HepG2 (cell line): Measurements from ENCODE around the gene SAMD4A. TPM values are rescaled to one million over a fixed set of nuclear protein-coding genes. Genes with fewer than 3 reads are reported as not detected.
A peak's percentile ranks its signal among the peaks of the same experiment; 100 is the strongest.

Experiments used
- ARID3A ChIP-seq: IDR thresholded peaks from 2 replicates; pipeline ENCODE4 v1.6.1; 2012; ENCODE audit warnings: low read depth, low read length, improper control_type of control experiment
- DMAP1 ChIP-seq: IDR thresholded peaks from 2 replicates; pipeline ENCODE4 v1.6.1; 2016
- DMTF1 ChIP-seq: sonication (generic); formaldehyde crosslinking; IDR thresholded peaks from 2 replicates; pipeline ENCODE4 v1.4.0; 2020; ENCODE audit warnings: mild to moderate bottlenecking, missing genetic modification reagents
- GATAD1 ChIP-seq: IDR thresholded peaks from 2 replicates; pipeline ENCODE4 v1.6.1; 2016; ENCODE audit warnings: missing genetic modification reagents, missing compliant biosample characterization
- KLF6 ChIP-seq: IDR thresholded peaks from 2 replicates; pipeline ENCODE4 v1.8.0; 2016; ENCODE audit warnings: missing biosample characterization, missing genetic modification reagents
- RERE ChIP-seq: IDR thresholded peaks from 2 replicates; pipeline ENCODE4 v1.6.1; 2016; ENCODE audit warnings: low read depth, missing genetic modification reagents, missing compliant biosample characterization
- SOX13 ChIP-seq, 3 experiments: fragments of 450-650 bp in 1 of 3; sonication (generic) in 1 of 3; formaldehyde crosslinking in 1 of 3; IDR thresholded peaks in 2 of 3; conservative IDR thresholded peaks in 1 of 3; 2 replicates each; pipeline versions ENCODE4 v1.5.0 to v1.6.1; 2016 to 2020; ENCODE audit warnings: antibody characterized with exemption in 1 of 3, mild to moderate bottlenecking in 1 of 3, missing compliant biosample characterization in 1 of 3, missing genetic modification reagents in 1 of 3, moderate library complexity in 1 of 3
- TBX2 ChIP-seq: sonication (generic); formaldehyde crosslinking; IDR thresholded peaks from 2 replicates; pipeline ENCODE4 v1.5.0; 2020; ENCODE audit warnings: missing genetic modification reagents, mild to moderate bottlenecking, borderline replicate concordance
- TFDP1 ChIP-seq: IDR thresholded peaks from 2 replicates; pipeline ENCODE4 v1.6.1; 2016; ENCODE audit warnings: missing compliant biosample characterization, missing genetic modification reagents, borderline replicate concordance
- U2AF1 ChIP-seq: fragments of 200-400 bp; formaldehyde crosslinking; optimal IDR thresholded peaks from 2 replicates; pipeline ENCODE3; 2017; ENCODE audit warnings: mild to moderate bottlenecking, low read depth, low read length
- ZNF121 ChIP-seq: sonication (generic); formaldehyde crosslinking; IDR thresholded peaks from 2 replicates; pipeline ENCODE4 v1.5.0; 2020; ENCODE audit warnings: mild to moderate bottlenecking, missing genetic modification reagents
- ZNF260 ChIP-seq: sonication (generic); formaldehyde crosslinking; IDR thresholded peaks from 2 replicates; pipeline ENCODE4 v1.4.0; 2020; ENCODE audit warnings: missing genetic modification reagents, low read depth, mild to moderate bottlenecking, borderline replicate concordance
- ZNF710 ChIP-seq: sonication (generic); formaldehyde crosslinking; IDR thresholded peaks from 2 replicates; pipeline ENCODE4 v1.5.0; 2020; ENCODE audit warnings: mild to moderate bottlenecking, missing genetic modification reagents, borderline replicate concordance
- ZZZ3 ChIP-seq: sonication (generic); formaldehyde crosslinking; IDR thresholded peaks from 2 replicates; pipeline ENCODE4 v1.4.0; 2020; ENCODE audit warnings: missing genetic modification reagents, mild to moderate bottlenecking, borderline replicate concordance
- polyA plus RNA-seq, 8 experiments: library from polyadenylated mRNA; depleted of rRNA in 3 of 8; stranded (reverse) in 7 of 8; unstranded in 1 of 8; fragments of >200 nt; fragmentation: Illumina TruSeq in 4 of 8; extraction: Trizol in 4 of 8; gene quantifications; 2 replicates each; pipeline versions ENCODE4 v1.2.1 to v1.2.3, GENCODE V29; 2011 to 2016; ENCODE audit warnings: low read depth in 4 of 8, missing spikeins in 1 of 8, mixed read lengths in 1 of 8; ENCODE audit not compliant: insufficient read depth in 1 of 8
- total RNA-seq, 5 experiments: library from RNA; depleted of rRNA; stranded (reverse); fragments of >200 nt; fragmentation: Illumina TruSeq; extraction: Trizol; gene quantifications; 2 replicates each; pipeline ENCODE4 v1.2.3, GENCODE V29; 2016; ENCODE audit warnings: low read depth in 1 of 5

Gene SAMD4A
- total and polyA plus RNA-seq, 2 of the 13 experiments (the other 11 are each of a cell fraction or from before 2014, with no cell fraction given): 11.8 to 13.0 TPM

- TF ChIP-seq ZNF710 (CRISPR knock-in tag) (no peak), ZNF260 (CRISPR knock-in tag) (no peak), DMAP1 (CRISPR knock-in tag) (no peak), U2AF1 (no peak), ARID3A (0 out of 2 replicates have a peak, but pooled peaks have one; percentile 3), SOX13 (IDR thresholded peaks at IDR 0.05) (no peak), SOX13 (CRISPR knock-in tag; conservative IDR thresholded peaks at IDR 0.05 in 1 of 2, IDR thresholded peaks at IDR 0.05 in 1 of 2) (peak in 1 of 2 experiments; percentile 64; a peak in 2 of 4 replicates), DMTF1 (CRISPR knock-in tag) (no peak), RERE (CRISPR knock-in tag) (0 out of 2 replicates have a peak, but pooled peaks have one; percentile 20), KLF6 (CRISPR knock-in tag) (no peak), ZZZ3 (no peak), TFDP1 (no peak), ZNF121 (CRISPR knock-in tag) (no peak), GATAD1 (no peak), TBX2 (CRISPR knock-in tag) (peak; percentile 21; the same call in 1 of the 2 replicates)
Measured at GRCh38 chr14:54650331-54650958, 83.5 kb downstream of the SAMD4A start (continued).
